GM19372 (cell line): ENCODE measurements around the gene CDHR3.
"Not testable (repeated sequence)": the region's sequence is repeated elsewhere in the genome, so short reads cannot be mapped to it uniquely, and the experiment has no call there.

ENCODE experiments used
- ATAC-seq: cut with Tn5 transposase; IDR thresholded peaks from one replicate; pipeline ENCODE4 v1.9.1; 2021; ENCODE audit warnings: mild to moderate bottlenecking, low read depth, moderate library complexity; ENCODE audit not compliant: unreplicated experiment

CDHR3 gene

GRCh38 chr7:105996860-105997737 lies 34.0 kb downstream of the CDHR3 start:
- ATAC-seq: no peak

DNA sequence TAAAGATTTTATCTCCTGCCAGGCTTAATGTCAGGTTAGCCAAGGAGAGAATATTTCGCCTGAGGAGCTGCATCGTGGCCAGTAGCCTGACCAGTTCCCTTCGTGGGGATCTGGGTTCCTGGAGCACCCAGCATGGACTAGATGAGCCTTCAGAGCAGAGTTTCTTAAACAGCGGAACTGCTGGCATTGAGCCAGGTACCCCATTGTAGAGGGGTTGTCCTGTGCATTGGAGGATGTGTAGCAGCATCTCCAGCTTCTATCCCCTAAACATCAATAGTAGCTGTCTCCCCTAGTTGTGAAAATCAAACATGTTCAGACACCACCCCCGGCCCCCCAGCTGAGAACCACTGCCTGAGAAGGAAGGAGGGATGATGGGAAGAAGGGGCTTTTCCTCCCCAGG lies 36.2 kb downstream of the CDHR3 start:
- ATAC-seq: no peak

DNA sequence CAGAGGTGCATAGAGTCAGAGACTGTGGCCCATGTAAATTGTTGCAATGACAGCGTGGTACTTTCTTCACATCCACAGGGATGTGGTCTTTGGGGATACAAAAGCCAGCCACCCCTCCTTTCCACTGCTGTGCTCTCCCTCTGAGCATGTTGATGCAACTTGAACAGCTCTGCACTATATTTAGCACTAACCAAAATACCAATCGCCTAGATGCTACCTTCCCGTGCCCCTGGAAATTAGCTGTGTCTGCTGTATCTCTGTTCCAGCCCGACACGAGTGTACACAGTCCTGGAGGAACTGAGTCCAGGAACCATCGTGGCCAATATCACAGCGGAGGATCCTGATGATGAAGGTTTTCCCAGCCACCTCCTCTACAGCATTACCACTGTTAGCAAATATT lies 38.1 kb downstream of the CDHR3 start:
- no peak for ATAC-seq

DNA sequence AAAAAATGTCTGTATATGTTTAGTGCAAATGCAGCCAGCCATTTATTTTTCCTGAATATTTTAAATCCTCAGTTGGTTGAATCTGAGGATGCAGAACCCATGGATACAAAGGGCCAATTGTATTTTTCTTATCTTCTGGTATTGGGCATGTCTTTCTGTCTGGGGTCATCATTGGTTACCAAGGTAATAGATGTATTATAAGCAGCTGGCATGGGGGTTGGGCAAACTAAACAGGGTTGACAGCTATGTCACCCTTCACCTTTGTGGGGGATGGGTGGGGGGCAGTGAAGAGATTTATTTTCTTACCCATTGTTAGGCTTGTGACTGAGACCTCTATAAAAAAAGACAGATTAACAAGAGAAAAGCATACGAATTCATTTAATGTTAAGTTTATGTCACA lies 38.8 kb downstream of the CDHR3 start:
- ATAC-seq: no peak

DNA sequence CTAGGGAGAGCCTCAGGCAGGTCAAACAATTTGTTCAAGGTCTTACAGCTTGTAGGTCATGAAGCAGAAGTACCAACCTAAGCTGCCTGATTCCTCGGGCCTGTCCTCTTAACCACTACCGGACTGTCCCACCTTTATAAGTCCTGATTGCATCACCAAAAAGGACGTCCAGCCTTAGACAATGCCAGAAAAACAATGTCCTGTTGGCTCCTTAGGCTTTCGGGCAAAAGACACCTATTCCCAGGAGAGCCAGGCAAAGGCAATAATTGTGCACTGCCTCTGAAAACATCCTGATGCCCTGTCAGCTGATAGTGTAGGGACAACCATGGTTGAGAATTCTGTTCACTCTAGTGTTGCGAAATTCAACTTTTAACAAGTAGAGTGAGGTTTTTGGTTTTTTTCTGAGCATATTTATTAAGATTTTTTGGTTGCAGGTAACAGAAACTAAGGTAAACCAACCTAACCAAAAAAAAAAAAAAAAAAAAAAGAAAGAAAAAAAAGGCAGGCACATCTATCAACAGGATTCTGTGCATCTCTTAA lies 40.5 kb downstream of the CDHR3 start:
- no peak for ATAC-seq

- no peak for ATAC-seq
Measured at GRCh38 chr7:106006906-106007305, 43.8 kb downstream of the CDHR3 start.

- ATAC-seq: not testable (repeated sequence)
Measured at GRCh38 chr7:106007796-106008195, 44.7 kb downstream of the CDHR3 start.

DNA sequence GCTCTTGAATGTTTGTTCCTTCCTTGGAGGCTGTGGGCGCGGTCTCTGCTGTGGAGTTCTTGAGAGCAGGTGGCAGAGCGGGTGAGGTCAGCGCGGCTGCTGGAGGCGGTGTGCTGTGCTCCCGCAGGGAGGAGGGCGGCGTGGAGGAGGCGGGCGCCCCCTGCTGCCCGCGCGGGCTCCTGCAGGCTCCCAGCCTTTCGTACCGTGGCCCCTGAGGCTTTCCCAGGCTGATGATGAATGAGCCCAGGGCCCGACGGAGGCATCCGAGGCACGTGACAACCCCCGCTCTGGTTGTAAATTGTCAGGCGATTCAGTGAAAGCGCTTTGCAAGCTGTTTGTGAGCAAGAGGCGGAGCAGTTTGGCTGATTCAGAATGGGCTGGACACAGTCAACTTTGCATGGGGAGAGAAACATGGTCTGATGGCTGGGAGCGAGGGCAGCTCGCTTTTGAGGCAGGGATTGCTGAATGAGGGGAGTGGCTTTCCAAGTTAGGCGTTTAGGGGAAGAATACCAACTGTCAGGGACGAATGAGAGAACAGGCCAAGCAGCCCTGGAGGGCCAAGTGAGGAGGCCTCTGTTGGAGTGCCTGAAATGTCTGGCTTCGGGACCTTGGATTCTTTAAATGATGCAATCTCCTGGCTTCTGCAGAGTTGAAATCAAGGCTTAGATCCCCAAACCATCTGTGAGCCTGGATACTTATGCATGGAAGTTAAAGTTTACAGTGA lies 46.6 kb downstream of the CDHR3 start:
- ATAC-seq: peak; percentile 85

DNA sequence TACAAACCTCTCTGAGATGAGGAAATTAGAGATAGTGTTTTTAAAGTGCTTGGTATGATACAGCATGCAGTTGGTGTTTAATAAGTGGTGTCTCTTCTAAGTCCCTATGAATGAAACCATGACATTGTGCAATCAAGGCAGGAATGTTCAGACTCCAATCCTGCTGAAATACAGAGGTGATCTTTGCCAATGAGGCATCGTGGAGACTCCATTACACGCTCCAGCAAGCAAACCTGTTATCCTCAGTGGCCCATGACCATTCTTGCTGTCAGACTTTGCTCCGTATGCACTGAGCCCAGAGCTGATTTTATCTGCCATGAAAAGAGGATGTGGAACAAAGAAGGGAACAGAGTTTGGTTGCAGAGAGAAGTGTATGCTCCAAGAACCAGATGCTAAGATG lies 47.3 kb downstream of the CDHR3 start:
- no peak for ATAC-seq

DNA sequence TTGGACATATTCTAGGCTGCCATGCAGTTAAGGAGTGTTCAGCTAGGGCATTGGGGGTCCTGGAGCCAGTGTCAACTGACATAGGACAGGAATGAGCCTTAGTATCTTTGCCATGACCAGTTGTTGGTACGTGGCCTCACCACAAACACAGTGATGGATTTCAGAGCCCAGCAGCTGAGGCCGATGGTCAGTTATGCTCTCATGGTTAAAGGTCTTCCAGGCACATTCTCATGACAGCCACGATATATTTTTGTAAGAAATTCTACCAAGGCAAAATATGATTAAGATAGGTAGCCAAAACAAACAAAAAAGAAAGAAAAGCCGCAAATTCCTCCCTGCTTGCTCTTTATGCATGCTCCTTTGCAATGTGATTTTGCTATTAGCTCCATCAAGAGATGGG lies 47.8 kb downstream of the CDHR3 start:
- ATAC-seq: no peak

GRCh38 chr7:106012184-106012583 lies 49.1 kb downstream of the CDHR3 start:
- no peak for ATAC-seq

DNA sequence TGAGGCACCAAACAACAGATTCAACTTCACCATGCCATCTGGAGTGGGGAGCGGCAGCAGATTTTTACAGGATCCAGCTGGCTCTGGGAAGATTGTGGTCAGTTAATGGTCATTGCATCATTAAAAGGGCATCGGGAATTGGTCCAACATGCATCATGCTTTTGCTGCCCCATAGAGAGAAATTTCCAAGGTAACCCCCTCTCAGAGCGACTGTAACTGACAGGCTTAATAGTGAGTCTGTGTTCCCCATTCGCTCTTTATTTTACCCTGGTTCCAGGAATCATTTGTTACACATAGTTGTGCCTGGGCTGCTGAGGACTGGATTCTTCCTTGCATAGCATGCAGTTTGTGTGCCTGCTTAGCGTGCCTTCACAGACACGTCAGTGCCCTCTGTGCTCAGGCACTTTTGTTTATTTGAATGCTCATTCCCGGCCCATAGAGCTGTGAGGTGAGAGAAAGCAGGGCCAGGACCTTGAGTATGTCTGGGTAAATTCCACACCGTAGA lies 49.9 kb downstream of the CDHR3 start:
- no peak for ATAC-seq

- ATAC-seq: no peak
Measured at GRCh38 chr7:106015381-106016218, 52.5 kb downstream of the CDHR3 start.

DNA sequence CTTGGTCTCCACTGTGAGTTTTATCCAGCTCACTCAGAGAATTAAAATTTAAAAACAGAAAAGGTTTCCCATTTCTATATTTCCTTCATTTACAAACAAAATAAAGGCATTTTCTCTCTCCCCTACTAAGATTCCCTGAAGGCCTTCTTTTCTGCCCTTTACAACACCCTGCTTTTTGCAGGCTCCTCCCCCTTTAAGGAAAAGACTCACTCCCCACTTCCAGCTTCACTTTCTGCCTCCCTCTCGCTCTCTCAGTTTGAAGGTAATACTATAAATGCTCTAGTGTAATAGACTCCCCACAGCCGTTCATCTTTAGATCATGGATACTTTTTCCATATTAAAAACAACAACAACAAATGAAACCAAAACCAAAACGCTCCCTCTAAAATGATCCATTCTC lies 53.3 kb downstream of the CDHR3 start:
- no peak for ATAC-seq

DNA sequence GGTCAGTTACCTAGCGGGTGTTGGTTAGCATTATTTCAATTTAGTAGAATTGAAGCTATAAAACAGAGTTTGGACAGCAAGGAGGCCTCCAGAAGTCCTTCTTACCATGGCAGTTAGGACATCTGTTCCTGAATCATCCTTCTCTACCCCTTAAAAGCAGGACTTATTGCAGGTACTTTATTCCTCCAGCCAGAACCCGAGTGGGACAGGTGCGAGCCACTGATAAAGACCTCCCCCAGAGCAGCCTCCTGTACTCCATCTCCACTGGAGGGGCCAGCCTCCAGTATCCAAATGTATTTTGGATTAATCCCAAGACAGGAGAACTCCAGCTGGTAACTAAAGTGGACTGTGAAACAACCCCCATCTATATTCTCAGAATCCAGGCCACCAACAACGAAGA lies 54.6 kb downstream of the CDHR3 start:
- no peak for ATAC-seq

DNA sequence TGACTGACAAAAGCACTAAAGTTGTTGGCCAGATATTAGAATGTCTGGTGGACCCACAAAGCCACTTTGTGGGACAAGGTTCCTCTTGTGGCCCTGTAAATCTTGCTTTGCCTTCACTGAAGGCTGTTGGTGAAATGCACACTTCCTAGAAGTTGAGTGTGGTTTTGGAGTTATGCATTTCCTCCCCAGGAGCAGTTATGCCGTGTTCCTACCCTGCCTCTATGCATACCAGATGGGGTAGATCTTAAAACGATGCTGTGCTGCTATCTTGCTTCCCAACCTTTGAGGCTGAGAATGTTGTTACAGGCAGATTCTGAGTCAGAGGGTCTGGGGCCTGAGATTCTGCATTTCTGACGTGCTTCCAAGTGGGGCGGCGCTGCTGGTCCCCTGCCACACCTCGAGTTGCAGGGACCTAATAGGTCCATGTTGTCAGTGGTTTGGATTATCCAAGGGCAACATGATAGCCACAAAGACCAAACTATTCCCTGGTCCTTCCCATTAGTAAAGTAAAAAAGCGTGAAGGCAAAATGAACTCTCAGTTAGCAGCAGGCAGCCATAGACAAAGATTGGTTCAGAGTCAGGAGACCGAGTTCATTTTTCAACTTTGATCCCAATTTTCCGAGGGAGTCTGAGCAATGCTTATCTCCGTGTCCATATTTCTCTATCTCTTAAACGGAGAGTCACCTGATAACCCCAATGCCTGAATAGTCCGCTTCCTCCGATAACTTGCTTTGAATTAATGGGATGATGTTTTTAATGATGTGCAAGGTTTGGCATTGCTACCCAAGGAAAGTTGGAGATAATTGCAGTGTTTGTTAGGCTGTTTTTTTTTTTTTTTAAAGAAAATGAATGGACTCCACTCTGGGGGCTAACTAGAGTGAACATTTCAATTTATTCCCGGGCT lies 55.8 kb downstream of the CDHR3 start:
- ATAC-seq: no peak

DNA sequence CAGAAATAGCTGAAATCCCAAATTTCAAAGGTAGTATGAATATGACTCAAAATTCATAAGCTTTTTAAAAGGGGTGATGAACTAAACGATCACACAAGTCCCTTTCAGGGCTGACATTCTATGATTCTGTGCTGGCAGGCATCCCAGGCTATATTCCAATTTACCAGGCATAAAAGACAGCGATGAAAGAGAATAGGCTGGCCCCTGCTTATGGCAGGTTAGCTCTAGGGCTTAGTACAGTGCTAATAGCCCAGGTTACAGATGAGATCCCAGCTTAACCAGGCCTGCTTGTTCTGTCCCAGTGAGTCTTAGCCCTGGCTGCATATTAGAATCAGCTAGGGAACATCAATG lies 56.4 kb downstream of the CDHR3 start:
- ATAC-seq: no peak

DNA sequence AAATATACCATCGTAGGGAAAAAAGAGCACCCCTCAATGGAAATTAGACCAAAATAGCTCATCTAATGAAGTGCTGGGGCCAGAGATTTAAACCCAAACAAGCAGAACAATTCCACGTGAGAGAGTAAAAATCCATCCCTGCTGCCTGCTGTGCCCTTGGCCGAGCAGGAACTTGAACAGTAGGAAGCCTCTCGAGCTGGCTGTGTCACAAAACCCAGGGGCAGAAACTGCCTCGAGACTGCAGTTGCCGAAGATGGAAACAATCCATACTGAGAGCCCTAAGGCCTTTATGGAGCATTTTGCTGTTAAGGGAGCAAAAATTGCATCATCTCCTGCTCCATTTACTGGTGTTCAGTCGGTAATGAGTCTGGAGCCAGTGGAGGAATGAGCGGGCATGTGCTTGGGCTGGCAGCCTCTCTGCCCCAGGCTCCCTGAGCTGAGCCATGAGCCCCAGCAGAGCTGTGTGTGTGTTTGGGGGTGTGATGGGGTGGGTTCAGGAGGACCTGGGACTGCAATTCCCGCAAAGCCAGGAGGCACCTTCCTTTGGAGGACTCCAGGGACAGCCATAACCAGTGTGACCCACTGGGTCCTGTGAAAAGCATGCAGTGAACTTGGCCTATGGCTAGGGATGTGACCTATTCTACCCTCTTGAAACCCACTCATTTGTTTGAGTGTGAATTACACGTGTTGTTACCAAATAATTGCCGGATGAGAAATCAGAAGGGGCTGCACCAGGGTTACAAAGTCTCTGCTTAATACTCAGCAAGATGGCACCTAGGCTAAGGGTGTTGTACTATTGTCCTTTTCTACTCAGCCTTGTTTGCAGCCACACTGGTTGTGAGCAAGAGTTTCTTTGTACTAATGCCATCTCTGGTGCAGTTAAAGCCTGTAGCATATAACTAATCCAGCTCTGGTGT lies 58.3 kb downstream of the CDHR3 start:
- ATAC-seq: no peak
